Measurements from ENCODE around the gene ASIC1. TPM values are rescaled to one million over a fixed set of nuclear protein-coding genes. Genes with fewer than 3 reads are reported as not detected.
A peak's percentile ranks its signal among the peaks of the same experiment; 100 is the strongest.
"Not testable (repeated sequence)": the region's sequence is repeated elsewhere in the genome, so short reads cannot be mapped to it uniquely, and the experiment has no call there.

Gene ASIC1
- total and polyA plus RNA-seq, 12 donors, result 0.17 to 1.6 (median 0.70) TPM

- peak in 5 of 8 donors; percentile 2 to 5 (median 5) for ATAC-seq
- peak overlapping the region in 4 of 10 donors; percentile 14 to 82 (median 58) for H3K27ac ChIP-seq
These were observed 32.6 kb upstream of the ASIC1 start for GRCh38 chr12:50024805-50025186.

DNA sequence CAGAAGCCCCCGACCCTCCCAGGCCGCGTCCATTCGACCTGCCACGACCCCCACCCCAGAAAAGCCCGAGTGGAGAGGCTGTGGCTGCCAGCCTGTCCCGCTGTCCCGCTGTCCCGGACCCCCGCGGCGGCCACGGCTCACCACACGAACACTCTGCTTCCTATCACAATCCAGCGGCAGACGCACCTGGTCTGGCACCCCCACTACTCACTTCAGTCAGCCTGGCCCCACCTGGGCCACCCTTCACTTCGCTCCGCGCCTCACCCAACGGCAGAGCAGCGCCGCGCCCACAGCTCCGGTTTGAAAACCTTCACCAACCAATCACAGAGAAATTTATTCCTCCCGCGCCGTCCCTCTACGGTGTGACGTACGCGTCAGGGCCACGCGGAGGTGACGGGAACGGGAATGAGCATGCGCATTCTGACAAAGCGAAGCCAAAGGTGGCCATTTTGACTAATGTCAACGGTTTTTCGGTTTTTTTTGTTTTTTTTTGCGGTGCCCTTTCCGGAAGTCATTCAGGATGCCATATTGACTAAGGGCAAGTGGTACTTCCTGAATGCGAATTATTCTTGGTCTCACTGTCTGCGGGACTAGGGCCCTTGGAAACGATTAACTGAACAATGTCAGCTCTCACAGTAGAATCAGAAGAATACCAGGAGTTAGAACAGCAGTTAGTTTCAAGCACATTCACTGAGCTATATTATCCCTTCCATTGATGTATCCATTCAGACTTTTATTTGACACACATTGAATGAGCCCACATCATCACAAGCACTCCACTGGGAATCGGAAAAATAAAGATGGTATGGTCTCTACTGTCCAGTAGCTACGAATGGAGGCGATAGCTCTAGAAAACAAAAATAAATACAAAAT, 32.0 kb upstream of the ASIC1 start, which contains the start of gene RACGAP1:
RACGAP1 (minus strand) TSS at position 308 of the 873 bp plus-strand sequence. CDS start 8,779 bp downstream, outside the sequence.
- 5% methylated on average over 47 of the region's 47 CpGs for WGBS, 2 donors

More at GRCh38 chr12:50024805-50025186, 32.6 kb upstream of the ASIC1 start:
- no peak for TF ChIP-seq CTCF (IDR thresholded peaks at IDR 0.05)
- no peak for DNase-seq
- Histone ChIP-seq H3K4me3 (peak overlapping the region; percentile 51 to 90 (median 72)), H3K9me3 (no peaks in the 10 kb centered on the region), H3K27me3 (peaks cover 0 to 4% (median 0%) of the 10 kb centered on the region in 7 donors), H3K36me3 (peaks cover 0 to 3% (median 0%) of the 10 kb centered on the region in 9 donors), H3K4me1 (peaks cover 2 to 23% (median 9%) of the 10 kb centered on the region in 9 donors)
- intact Hi-C loops (cut with DNase I), result loop anchor here in 1 of 10 donors (5.0 kb wide), 1 partner anchor 52 kb away; the partner anchor contains the start of gene AQP6
- WGBS, 2 donors, result 1 to 2% methylated on average over 16 of the region's 16 CpGs

DNA sequence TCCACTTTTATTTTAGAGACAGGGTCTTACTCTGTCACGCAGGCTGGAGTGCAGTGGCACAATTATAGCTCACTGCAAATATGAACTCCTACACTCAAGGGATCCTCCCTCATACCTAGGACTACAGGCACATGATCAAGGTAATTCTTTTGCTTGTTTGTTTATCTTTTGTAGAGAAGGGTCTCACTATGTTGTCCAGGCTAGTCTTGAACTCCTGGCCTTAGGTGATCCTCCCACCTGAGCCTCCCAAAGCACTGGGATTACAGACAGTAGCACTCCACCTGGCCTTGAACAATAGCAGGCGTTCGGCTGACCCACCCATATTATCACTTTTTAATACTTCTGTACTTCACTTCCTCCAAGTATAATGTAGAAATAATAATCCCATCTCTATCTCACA, 30.7 kb upstream of the ASIC1 start:
- no peak overlapping the region for H3K4me3 ChIP-seq
- H3K27ac ChIP-seq, result no peak overlapping the region
- H3K9me3 ChIP-seq, result no peaks in the 10 kb centered on the region
- intact Hi-C loops (cut with DNase I), result loop anchor here in 1 of 10 donors (5.0 kb wide), 1 partner anchor 54 kb away; the partner anchor contains the start of gene AQP6
- no peak for TF ChIP-seq CTCF (IDR thresholded peaks at IDR 0.05)
- H3K27me3 ChIP-seq, result peaks cover 0 to 8% (median under 1%) of the 10 kb centered on the region in 7 donors
- peaks cover 2 to 23% (median 9%) of the 10 kb centered on the region in 9 donors for H3K4me1 ChIP-seq
- H3K36me3 ChIP-seq, result peaks cover 0 to 3% (median 0%) of the 10 kb centered on the region in 9 donors
- no peak for DNase-seq
- 94 to 95% methylated on average over 3 of the region's 3 CpGs for WGBS, 2 donors
- no peak for ATAC-seq

More for the DNA sequence above, 32.0 kb upstream of the ASIC1 start, which contains the start of gene RACGAP1:
- ATAC-seq (peak; percentile 98 to 100 (median 99)), DNase-seq (peak; percentile 90 to 97)
- TF ChIP-seq CTCF (IDR thresholded peaks at IDR 0.05), result no peak
- no peaks in the 10 kb centered on the region for H3K9me3 ChIP-seq
- H3K27me3 ChIP-seq, result peaks cover 0 to 4% (median 0%) of the 10 kb centered on the region in 7 donors
- H3K4me1 ChIP-seq, result peaks cover 2 to 23% (median 9%) of the 10 kb centered on the region in 9 donors
- peak within 1 kb of the TSS in 8 of 10 donors; percentile 13 to 82 (median 48) for H3K27ac ChIP-seq
- intact Hi-C loops (cut with DNase I), result loop anchor here in 1 of 10 donors (5.0 kb wide), 1 partner anchor 53 kb away; the partner anchor contains the start of gene AQP6
- peaks cover 0 to 3% (median 0%) of the 10 kb centered on the region in 9 donors for H3K36me3 ChIP-seq
- peak within 1 kb of the TSS; percentile 51 to 90 (median 72) for H3K4me3 ChIP-seq

GRCh38 chr12:50030449-50030848, 26.9 kb upstream of the ASIC1 start:
- intact Hi-C loops (cut with DNase I); H3K4me3 ChIP-seq; ATAC-seq; H3K36me3 ChIP-seq; DNase-seq; H3K27ac ChIP-seq; H3K9me3 ChIP-seq: not testable (repeated sequence)
- WGBS, 2 donors, result 90 to 94% methylated on average over 9 of the region's 9 CpGs
- Histone ChIP-seq H3K4me1 (peaks cover 0 to 18% (median 5%) of the 10 kb centered on the region in 9 donors), H3K27me3 (peaks cover 2 to 33% (median 17%) of the 10 kb centered on the region in 7 donors)

Measured in heart right ventricle (tissue), 16 donors.